Neutrophil (primary cell): Measurements from ENCODE around the gene PLA2G4B.

Experiments
- H3K27ac ChIP-seq: fragments of 200-600 bp; sonication (generic); 2 replicates; pipeline ENCODE4 v1.5.1; 2016; ENCODE audit warnings: mild to moderate bottlenecking, moderate library complexity
- H3K27me3 ChIP-seq: fragments of 200-600 bp; sonication (generic); 2 replicates; pipeline ENCODE4 v1.6.0; 2016; ENCODE audit warnings: mild to moderate bottlenecking
- H3K36me3 ChIP-seq: fragments of 200-600 bp; sonication (generic); 2 replicates; pipeline ENCODE4 v1.5.1; 2017
- H3K4me1 ChIP-seq, 2 experiments: fragments of 200-600 bp in 1 of 2; sonication (generic) in 1 of 2; 1 replicate in 1 of 2; 2 replicates in 1 of 2; pipeline versions ENCODE4 v1.5.1 to v1.6.1; 2013 to 2016; ENCODE audit warnings: low read depth in 1 of 2, low read length in 1 of 2, mild to moderate bottlenecking in 1 of 2, moderate library complexity in 1 of 2; ENCODE audit not compliant: control insufficient read depth in 1 of 2, insufficient read depth in 1 of 2
- H3K4me3 ChIP-seq, 2 experiments: fragments of 200-600 bp in 1 of 2; sonication (generic) in 1 of 2; 1 replicate in 1 of 2; 2 replicates in 1 of 2; pipeline ENCODE4 v1.5.1; 2013 to 2016; ENCODE audit warnings: low read depth in 1 of 2, low read length in 1 of 2, mild to moderate bottlenecking in 1 of 2, moderate library complexity in 1 of 2
- H3K9me3 ChIP-seq: fragments of 200-600 bp; sonication (generic); 2 replicates; pipeline ENCODE4 v1.5.1; 2016
- TF ChIP-seq, protein P1 (sequence below): fragments of 200-600 bp; sonication (generic); IDR thresholded peaks from 2 replicates; pipeline ENCODE4 v1.5.1; 2016; ENCODE audit warnings: antibody characterized with exemption

The PLA2G4B gene

DNA sequence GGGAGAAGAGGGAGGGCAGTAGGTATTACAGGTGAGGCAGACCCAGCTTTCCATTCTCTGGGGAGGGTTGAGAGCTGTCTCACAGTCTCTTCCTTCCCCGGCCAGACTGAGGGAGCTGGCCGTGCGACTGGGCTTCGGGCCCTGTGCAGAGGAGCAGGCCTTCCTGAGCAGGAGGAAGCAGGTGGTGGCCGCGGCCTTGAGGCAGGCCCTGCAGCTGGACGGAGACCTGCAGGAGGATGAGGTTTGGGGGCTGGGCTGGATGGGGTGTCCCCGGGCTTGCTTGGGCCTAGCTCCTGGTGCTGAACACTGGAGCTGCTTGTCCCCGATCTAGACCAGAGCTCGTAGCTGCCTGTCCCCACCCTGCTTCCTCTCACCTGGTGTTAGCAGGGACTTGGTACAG is 4.9 kb downstream of the PLA2G4B start:
- Histone ChIP-seq H3K4me1 (no peaks in the 10 kb centered on the region), H3K36me3 (peaks cover 84% of the 10 kb centered on the region), H3K9me3 (no peaks in the 10 kb centered on the region), H3K27me3 (no peaks in the 10 kb centered on the region), H3K4me3 (no peak overlapping the region), H3K27ac (no peak overlapping the region)
- TF ChIP-seq, protein P1, sequence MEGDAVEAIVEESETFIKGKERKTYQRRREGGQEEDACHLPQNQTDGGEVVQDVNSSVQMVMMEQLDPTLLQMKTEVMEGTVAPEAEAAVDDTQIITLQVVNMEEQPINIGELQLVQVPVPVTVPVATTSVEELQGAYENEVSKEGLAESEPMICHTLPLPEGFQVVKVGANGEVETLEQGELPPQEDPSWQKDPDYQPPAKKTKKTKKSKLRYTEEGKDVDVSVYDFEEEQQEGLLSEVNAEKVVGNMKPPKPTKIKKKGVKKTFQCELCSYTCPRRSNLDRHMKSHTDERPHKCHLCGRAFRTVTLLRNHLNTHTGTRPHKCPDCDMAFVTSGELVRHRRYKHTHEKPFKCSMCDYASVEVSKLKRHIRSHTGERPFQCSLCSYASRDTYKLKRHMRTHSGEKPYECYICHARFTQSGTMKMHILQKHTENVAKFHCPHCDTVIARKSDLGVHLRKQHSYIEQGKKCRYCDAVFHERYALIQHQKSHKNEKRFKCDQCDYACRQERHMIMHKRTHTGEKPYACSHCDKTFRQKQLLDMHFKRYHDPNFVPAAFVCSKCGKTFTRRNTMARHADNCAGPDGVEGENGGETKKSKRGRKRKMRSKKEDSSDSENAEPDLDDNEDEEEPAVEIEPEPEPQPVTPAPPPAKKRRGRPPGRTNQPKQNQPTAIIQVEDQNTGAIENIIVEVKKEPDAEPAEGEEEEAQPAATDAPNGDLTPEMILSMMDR, result no peak

GRCh38 chr15:41844814-41845213 is 6.2 kb downstream of the PLA2G4B start:
- no peak overlapping the region for H3K27ac ChIP-seq
- H3K36me3 ChIP-seq, result peaks cover 93% of the 10 kb centered on the region
- TF ChIP-seq, protein P1, result no peak
- H3K4me1 ChIP-seq, result no peaks in the 10 kb centered on the region
- H3K9me3 ChIP-seq, result no peaks in the 10 kb centered on the region
- no peak overlapping the region for H3K4me3 ChIP-seq
- no peaks in the 10 kb centered on the region for H3K27me3 ChIP-seq

DNA sequence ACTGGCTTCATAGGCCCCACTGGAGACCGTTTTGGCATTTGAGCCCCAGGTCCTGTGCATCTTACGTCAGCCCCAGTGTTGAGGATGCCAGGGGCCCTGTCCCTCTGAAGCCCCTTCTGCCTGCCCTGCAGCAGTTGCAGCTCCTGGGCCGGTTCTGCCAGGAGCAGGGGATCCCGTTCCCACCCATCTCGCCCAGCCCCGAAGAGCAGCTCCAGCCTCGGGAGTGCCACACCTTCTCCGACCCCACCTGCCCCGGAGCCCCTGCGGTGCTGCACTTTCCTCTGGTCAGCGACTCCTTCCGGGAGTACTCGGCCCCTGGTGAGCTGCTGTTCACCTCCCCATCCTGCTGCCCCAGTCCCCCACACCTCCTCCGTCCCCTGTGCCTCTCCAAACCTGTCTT is 8.6 kb downstream of the PLA2G4B start:
- Histone ChIP-seq H3K4me1 (no peaks in the 10 kb centered on the region), H3K9me3 (no peaks in the 10 kb centered on the region), H3K27me3 (peaks cover 12% of the 10 kb centered on the region), H3K27ac (no peak overlapping the region), H3K36me3 (peaks cover 70% of the 10 kb centered on the region), H3K4me3 (no peak overlapping the region)
- TF ChIP-seq, protein P1, result no peak

- TF ChIP-seq, protein P1, result no peak
- Histone ChIP-seq H3K4me1 (no peaks in the 10 kb centered on the region), H3K9me3 (no peaks in the 10 kb centered on the region), H3K4me3 (no peak overlapping the region), H3K27ac (no peak overlapping the region), H3K27me3 (peaks cover 12% of the 10 kb centered on the region), H3K36me3 (peaks cover 64% of the 10 kb centered on the region)
Observed at GRCh38 chr15:41847981-41848380, 9.3 kb downstream of the PLA2G4B start.

GRCh38 chr15:41848631-41849030 is 10.0 kb downstream of the PLA2G4B start:
- Histone ChIP-seq H3K4me3 (no peak overlapping the region), H3K4me1 (no peaks in the 10 kb centered on the region), H3K36me3 (peaks cover 58% of the 10 kb centered on the region), H3K9me3 (no peaks in the 10 kb centered on the region), H3K27me3 (peaks cover 12% of the 10 kb centered on the region), H3K27ac (no peak overlapping the region)
- TF ChIP-seq, protein P1, result no peak

DNA sequence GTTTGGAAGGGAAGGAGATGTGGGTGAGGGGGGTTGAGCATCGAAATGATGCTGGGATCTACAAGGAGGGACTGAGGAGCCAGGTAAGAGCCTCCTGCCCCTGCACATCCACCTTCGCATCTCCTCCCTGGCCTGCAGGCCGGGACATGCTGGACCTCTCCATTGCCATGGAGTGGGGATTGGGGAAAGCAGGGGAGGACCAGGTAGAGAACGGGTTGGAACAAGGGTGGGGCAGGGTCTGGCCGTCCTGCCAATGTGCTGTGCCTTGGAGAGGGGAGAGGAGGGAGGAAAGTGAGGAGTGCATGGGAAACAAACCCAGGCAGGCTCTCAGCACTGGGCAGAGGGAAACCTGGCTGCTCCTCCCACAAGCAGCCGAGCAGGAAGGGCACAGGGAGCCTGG is 10.6 kb downstream of the PLA2G4B start:
- Histone ChIP-seq H3K27me3 (peaks cover 12% of the 10 kb centered on the region), H3K9me3 (no peaks in the 10 kb centered on the region), H3K4me3 (no peak overlapping the region), H3K27ac (no peak overlapping the region), H3K4me1 (no peaks in the 10 kb centered on the region), H3K36me3 (peaks cover 53% of the 10 kb centered on the region)
- TF ChIP-seq, protein P1, result no peak
